KMS-11 (cell line): ENCODE measurements around the gene SYT2.
"Not testable (repeated sequence)": the region's sequence is repeated elsewhere in the genome, so short reads cannot be mapped to it uniquely, and the experiment has no call there.

Source experiments
- H2AFZ ChIP-seq: fragments of 200-600 bp; sonication (generic); 2 replicates; pipeline ENCODE4 v1.6.1; 2016; ENCODE audit warnings: antibody characterized with exemption, mixed run types, low read depth
- H3K27ac ChIP-seq: fragments of 200-600 bp; sonication (generic); 2 replicates; pipeline ENCODE4 v1.6.1; 2016; ENCODE audit warnings: mild to moderate bottlenecking, mixed run types
- H3K27me3 ChIP-seq: fragments of 200-600 bp; sonication (generic); 2 replicates; pipeline ENCODE4 v1.6.1; 2017; ENCODE audit warnings: mild to moderate bottlenecking, low read depth, mixed run types, moderate library complexity; ENCODE audit not compliant: insufficient read depth
- H3K36me3 ChIP-seq: fragments of 200-600 bp; sonication (generic); 2 replicates; pipeline ENCODE4 v1.6.1; 2017; ENCODE audit warnings: mild to moderate bottlenecking, mixed run types; ENCODE audit not compliant: insufficient read depth
- H3K4me1 ChIP-seq: fragments of 200-600 bp; sonication (generic); 2 replicates; pipeline ENCODE4 v1.6.1; 2016; ENCODE audit warnings: mild to moderate bottlenecking, low read depth, mixed run types; ENCODE audit not compliant: poor library complexity, severe bottlenecking
- H3K4me2 ChIP-seq: fragments of 200-600 bp; sonication (generic); 2 replicates; pipeline ENCODE4 v1.7.0; 2016; ENCODE audit warnings: mild to moderate bottlenecking, mixed run types
- H3K4me3 ChIP-seq: fragments of 200-600 bp; sonication (generic); IDR thresholded peaks from 2 replicates; pipeline ENCODE4 v1.6.1; 2017; ENCODE audit warnings: low read depth, low read length, mixed read lengths; ENCODE audit not compliant: insufficient read depth
- H3K79me2 ChIP-seq: fragments of 200-600 bp; sonication (generic); 2 replicates; pipeline ENCODE4 v1.6.1; 2016; ENCODE audit warnings: low read depth, mixed run types; ENCODE audit not compliant: insufficient read depth
- H3K9ac ChIP-seq: fragments of 200-600 bp; sonication (generic); 2 replicates; pipeline ENCODE4 v1.6.1; 2016; ENCODE audit warnings: mild to moderate bottlenecking, mixed run types
- H4K20me1 ChIP-seq: fragments of 200-600 bp; sonication (generic); 2 replicates; pipeline ENCODE4 v1.6.1; 2016; ENCODE audit warnings: mild to moderate bottlenecking, mixed run types; ENCODE audit not compliant: insufficient read depth
- TF ChIP-seq, protein P1 (sequence below): fragments of 200-600 bp; sonication (generic); conservative IDR thresholded peaks from 2 replicates; pipeline ENCODE4 v1.6.1; 2017; ENCODE audit warnings: low read depth, mild to moderate bottlenecking, antibody characterized with exemption, low read length, moderate library complexity, mixed read lengths

SYT2 gene

GRCh38 chr1:202750761-202751160 lies 40.5 kb upstream of the SYT2 start:
- no peak overlapping the region for H2AFZ ChIP-seq
- H3K27me3 ChIP-seq = no peaks in the 10 kb centered on the region
- no peak overlapping the region for H3K4me2 ChIP-seq
- no peaks in the 10 kb centered on the region for H3K79me2 ChIP-seq
- H4K20me1 ChIP-seq = no peaks in the 10 kb centered on the region
- H3K27ac ChIP-seq = no peak overlapping the region
- no peak overlapping the region for H3K9ac ChIP-seq
- no peak overlapping the region for H3K4me3 ChIP-seq
- TF ChIP-seq, protein P1, sequence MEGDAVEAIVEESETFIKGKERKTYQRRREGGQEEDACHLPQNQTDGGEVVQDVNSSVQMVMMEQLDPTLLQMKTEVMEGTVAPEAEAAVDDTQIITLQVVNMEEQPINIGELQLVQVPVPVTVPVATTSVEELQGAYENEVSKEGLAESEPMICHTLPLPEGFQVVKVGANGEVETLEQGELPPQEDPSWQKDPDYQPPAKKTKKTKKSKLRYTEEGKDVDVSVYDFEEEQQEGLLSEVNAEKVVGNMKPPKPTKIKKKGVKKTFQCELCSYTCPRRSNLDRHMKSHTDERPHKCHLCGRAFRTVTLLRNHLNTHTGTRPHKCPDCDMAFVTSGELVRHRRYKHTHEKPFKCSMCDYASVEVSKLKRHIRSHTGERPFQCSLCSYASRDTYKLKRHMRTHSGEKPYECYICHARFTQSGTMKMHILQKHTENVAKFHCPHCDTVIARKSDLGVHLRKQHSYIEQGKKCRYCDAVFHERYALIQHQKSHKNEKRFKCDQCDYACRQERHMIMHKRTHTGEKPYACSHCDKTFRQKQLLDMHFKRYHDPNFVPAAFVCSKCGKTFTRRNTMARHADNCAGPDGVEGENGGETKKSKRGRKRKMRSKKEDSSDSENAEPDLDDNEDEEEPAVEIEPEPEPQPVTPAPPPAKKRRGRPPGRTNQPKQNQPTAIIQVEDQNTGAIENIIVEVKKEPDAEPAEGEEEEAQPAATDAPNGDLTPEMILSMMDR = no peak; the same call in 1 of the 2 replicates
- H3K36me3 ChIP-seq = no peaks in the 10 kb centered on the region
- no peaks in the 10 kb centered on the region for H3K4me1 ChIP-seq

DNA sequence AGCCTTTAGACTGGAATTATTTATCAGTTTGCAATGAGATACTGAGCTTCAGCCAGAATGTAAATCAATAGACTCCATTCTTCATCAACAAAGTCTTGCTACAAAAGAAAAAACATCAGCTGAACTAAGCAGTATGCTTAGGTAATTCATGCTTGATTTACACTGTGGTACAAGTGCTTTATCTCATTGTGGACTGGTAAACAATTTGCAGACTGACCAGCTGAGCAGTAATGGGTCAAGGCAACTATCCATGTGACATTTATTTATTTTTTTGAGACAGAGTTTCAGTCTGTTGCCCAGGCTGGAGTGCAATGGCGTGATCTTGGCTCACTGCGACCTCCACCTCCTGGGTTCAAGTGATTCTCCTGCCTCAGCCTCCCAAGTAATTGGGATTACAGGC lies 39.8 kb upstream of the SYT2 start:
- Histone ChIP-seq H3K4me2 (no peak overlapping the region), H3K4me3 (no peak overlapping the region), H3K27ac (no peak overlapping the region), H3K79me2 (no peaks in the 10 kb centered on the region), H2AFZ (no peak overlapping the region), H3K27me3 (no peaks in the 10 kb centered on the region), H3K9ac (no peak overlapping the region), H3K4me1 (no peaks in the 10 kb centered on the region), H3K36me3 (no peaks in the 10 kb centered on the region), H4K20me1 (no peaks in the 10 kb centered on the region)
- TF ChIP-seq, protein P1 = no peak

GRCh38 chr1:202745323-202745888 lies 35.2 kb upstream of the SYT2 start:
- Histone ChIP-seq H3K36me3 (no peaks in the 10 kb centered on the region), H2AFZ (no peak overlapping the region), H3K4me1 (no peaks in the 10 kb centered on the region), H4K20me1 (no peaks in the 10 kb centered on the region), H3K4me2 (no peak overlapping the region), H3K27ac (no peak overlapping the region), H3K79me2 (no peaks in the 10 kb centered on the region), H3K9ac (no peak overlapping the region), H3K27me3 (no peaks in the 10 kb centered on the region), H3K4me3 (no peak overlapping the region)
- TF ChIP-seq, protein P1 = no peak

DNA sequence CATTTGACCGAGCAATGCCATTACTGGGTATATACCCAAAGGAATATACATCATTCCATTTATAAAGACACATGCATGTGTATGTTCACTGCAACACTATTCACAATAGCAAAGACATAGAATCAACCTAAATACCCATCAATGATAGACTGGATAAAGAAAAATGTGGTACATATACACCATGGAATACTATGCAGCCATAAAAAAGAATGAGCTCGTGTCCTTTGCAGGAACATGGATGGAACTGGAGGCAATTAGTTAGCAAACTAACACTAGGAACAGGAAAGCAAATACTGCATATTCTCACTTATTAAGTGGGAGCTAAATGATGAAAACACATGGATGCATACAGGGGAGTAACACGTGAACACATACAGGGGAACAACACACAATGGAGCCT lies 34.5 kb upstream of the SYT2 start:
- H3K4me3 ChIP-seq, H3K27me3 ChIP-seq, H3K4me2 ChIP-seq, H3K9ac ChIP-seq, H3K4me1 ChIP-seq, H3K79me2 ChIP-seq, H2AFZ ChIP-seq, H3K27ac ChIP-seq, H3K36me3 ChIP-seq, H4K20me1 ChIP-seq: not testable (repeated sequence)

DNA sequence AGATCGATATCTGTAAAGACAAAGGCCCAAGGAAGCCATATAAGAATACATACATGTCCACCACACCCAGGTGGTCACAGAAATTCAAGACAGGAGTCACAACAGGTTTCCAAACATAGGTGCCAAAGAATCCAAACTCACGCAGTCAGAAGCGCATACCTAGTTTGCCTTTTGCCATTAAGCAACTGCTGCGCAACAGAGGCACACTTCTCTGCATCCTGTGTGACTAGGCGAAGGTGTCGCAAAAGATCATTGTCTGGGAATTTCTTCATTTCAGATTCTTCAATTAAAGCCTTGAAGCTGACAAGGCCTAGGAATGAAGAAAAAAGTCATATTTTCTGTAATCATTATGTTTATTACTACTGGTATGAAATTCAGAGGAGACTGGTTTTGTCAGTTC lies 32.2 kb upstream of the SYT2 start:
- H3K4me1 ChIP-seq = no peaks in the 10 kb centered on the region
- TF ChIP-seq, protein P1 = no peak

More for the DNA sequence above, 32.2 kb upstream of the SYT2 start:
- no peaks in the 10 kb centered on the region for H3K79me2 ChIP-seq
- no peaks in the 10 kb centered on the region for H3K36me3 ChIP-seq
- no peak overlapping the region for H3K4me2 ChIP-seq
- H3K4me3 ChIP-seq = no peak overlapping the region
- H2AFZ ChIP-seq = no peak overlapping the region
- no peak overlapping the region for H3K27ac ChIP-seq
- H3K9ac ChIP-seq = no peak overlapping the region
- H4K20me1 ChIP-seq = no peaks in the 10 kb centered on the region
- H3K27me3 ChIP-seq = no peaks in the 10 kb centered on the region
